PFSK-1 (cell line): ENCODE measurements around the gene CCDC110. TPM values are rescaled to one million over a fixed set of nuclear protein-coding genes. Genes with fewer than 3 reads are reported as not detected.
A peak's percentile ranks its signal among the peaks of the same experiment; 100 is the strongest.

Experiments
- FOXP2 ChIP-seq: optimal IDR thresholded peaks from 2 replicates; pipeline ENCODE3; 2011; ENCODE audit warnings: borderline replicate concordance, control low read depth, inconsistent platforms; ENCODE audit not compliant: insufficient read depth; ENCODE audit errors: extremely low read length, extremely low read depth
- POLR2AphosphoS5 ChIP-seq: IDR thresholded peaks from 2 replicates; pipeline ENCODE4 v1.6.1; 2012; ENCODE audit warnings: low read depth, mild to moderate bottlenecking, control low read depth, low read length, moderate library complexity
- SIN3A ChIP-seq: IDR thresholded peaks from 2 replicates; pipeline ENCODE4 v1.6.1; 2012; ENCODE audit warnings: mild to moderate bottlenecking, low read length, moderate library complexity, borderline replicate concordance; ENCODE audit not compliant: insufficient read depth
- TAF1 ChIP-seq: IDR thresholded peaks from 2 replicates; pipeline ENCODE4 v1.6.1; 2012; ENCODE audit warnings: low read length, control low read depth, borderline replicate concordance; ENCODE audit not compliant: insufficient read depth
- polyA plus RNA-seq: library from polyadenylated mRNA; unstranded; fragments of >200 nt; gene quantifications from one replicate; pipeline ENCODE4 v1.2.1, GENCODE V29; 2012; ENCODE audit warnings: low read depth, missing spikeins; ENCODE audit not compliant: insufficient read length
- TF ChIP-seq, protein P1 (sequence below), 2 experiments: IDR thresholded peaks; 2 replicates each; pipeline versions ENCODE4 v1.6.1 to v1.8.0; 2011 to 2012; ENCODE audit warnings: low read depth in 2 of 2, low read length in 2 of 2, control low read depth in 1 of 2, inconsistent platforms in 1 of 2, mild to moderate bottlenecking in 1 of 2, moderate library complexity in 1 of 2; ENCODE audit not compliant: insufficient read depth in 1 of 2

Gene CCDC110
- polyA plus RNA-seq = not detected

DNA sequence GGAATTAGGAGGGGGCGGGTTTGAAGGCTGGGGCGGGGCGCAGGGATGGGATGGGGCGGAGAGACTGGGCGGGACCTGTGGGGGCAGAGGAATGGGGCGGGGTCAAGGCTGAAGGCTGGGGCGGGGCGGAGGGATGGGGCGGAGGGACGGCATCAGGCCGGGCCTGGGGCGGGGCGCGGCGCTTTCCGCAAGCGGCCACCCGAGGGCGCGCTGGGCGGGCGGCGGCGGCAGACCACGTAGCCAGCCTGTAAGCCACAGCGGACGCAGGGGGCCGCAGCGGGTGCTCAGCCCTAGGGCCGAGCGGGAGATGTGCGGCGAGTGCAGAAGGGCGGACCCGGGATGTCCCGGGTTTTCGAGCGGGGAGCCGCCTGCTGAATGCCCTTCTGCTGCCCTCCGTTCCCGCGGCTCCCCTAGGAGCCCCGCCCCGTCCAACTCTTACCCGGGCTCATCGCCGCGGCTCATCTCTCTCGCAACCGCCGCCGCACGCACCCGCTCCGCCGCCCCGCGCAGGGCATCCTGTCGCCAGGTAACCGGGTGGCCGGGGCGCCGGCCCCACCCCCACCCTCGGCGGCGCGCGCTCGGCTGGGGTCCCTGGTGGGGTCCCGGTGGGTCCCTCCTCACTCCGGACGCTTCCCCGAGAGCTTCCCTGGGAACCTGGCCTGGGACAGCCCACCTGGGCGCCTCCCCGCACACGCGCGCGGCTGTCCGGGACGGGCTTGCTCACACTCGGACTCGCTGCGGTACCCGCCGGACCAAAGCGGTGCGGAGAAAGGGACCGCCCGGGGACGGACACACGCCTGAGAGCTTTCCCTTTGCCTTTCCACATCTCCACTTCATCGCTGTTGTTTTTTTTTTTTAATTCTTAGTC is at the start of gene CCDC110:
Gene CCDC110, minus strand, starts transcription at position 499 of the 868 bp plus-strand sequence. Its CDS starts 50 bp downstream, at position 449.
- TF ChIP-seq FOXP2 = peak; percentile 19
- no peak for TF ChIP-seq SIN3A

DNA sequence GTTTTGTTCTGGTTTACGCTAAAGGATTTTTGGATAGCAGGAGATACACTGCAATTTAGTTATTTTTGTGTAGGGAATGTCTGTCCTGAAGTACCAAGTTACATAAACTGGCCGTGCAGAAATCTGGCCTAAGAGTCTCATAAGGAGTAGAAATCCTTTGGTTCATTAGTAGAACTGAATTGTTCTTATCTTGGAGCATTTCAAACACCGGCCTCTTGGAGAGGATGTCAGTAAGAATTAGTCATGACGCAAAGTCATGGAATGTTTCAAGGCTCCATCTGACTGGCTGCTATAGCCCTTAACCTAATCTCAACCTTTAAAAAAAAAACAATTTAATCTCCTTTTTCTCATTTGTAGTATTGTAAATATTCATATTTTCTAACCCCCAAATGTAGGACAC is 48.6 kb upstream of the CCDC110 start:
- TF ChIP-seq FOXP2 (no peak), POLR2AphosphoS5 (no peak), SIN3A (no peak), TAF1 (no peak)
- TF ChIP-seq, protein P1, sequence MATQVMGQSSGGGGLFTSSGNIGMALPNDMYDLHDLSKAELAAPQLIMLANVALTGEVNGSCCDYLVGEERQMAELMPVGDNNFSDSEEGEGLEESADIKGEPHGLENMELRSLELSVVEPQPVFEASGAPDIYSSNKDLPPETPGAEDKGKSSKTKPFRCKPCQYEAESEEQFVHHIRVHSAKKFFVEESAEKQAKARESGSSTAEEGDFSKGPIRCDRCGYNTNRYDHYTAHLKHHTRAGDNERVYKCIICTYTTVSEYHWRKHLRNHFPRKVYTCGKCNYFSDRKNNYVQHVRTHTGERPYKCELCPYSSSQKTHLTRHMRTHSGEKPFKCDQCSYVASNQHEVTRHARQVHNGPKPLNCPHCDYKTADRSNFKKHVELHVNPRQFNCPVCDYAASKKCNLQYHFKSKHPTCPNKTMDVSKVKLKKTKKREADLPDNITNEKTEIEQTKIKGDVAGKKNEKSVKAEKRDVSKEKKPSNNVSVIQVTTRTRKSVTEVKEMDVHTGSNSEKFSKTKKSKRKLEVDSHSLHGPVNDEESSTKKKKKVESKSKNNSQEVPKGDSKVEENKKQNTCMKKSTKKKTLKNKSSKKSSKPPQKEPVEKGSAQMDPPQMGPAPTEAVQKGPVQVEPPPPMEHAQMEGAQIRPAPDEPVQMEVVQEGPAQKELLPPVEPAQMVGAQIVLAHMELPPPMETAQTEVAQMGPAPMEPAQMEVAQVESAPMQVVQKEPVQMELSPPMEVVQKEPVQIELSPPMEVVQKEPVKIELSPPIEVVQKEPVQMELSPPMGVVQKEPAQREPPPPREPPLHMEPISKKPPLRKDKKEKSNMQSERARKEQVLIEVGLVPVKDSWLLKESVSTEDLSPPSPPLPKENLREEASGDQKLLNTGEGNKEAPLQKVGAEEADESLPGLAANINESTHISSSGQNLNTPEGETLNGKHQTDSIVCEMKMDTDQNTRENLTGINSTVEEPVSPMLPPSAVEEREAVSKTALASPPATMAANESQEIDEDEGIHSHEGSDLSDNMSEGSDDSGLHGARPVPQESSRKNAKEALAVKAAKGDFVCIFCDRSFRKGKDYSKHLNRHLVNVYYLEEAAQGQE (IDR thresholded peaks at IDR 0.05; ENCODE audit: insufficient read depth in 1 of 2, low read depth in 2 of 2, low read length in 2 of 2) = no peak

DNA sequence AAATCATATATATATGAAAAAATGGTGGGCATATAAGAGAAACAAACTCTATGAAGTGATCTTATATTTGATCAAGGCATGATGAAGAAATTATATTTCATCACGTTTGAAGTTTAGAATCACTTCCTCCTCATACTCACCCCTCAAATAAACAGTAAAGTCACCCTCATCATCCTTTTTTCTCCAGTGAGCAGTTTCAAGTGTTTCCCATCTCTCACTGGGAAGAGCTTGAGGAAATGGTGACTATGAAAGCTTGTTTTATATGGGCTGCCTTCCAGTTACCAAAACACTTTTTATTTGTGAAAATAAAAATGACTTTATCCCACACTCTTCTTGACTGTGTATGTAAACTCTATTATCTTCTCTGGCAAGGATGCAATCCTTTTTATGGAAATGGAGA is 47.0 kb upstream of the CCDC110 start:
- no peak for TF ChIP-seq POLR2AphosphoS5
- TF ChIP-seq SIN3A = no peak
- TF ChIP-seq FOXP2 = no peak
- no peak for TF ChIP-seq TAF1
- TF ChIP-seq, protein P1 (IDR thresholded peaks at IDR 0.05; ENCODE audit: insufficient read depth in 1 of 2, low read depth in 2 of 2, low read length in 2 of 2) = no peak

DNA sequence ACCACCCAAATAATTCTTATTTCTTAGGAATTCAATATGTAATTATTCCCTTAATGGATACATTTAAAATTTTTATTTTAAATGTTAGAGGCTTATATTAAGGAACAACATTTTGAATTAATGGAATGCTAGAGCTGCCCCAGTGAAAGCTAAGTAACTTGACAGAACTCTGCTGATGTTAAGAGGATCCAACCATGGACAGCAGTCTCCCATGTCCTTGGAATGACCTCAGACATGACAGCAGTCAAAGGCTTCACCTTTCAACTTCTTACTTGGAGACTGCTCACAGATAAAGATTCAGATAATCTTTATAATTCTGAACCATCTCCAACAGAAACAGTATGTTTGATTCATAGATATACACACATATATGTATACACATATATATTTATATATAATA is 46.5 kb upstream of the CCDC110 start:
- TF ChIP-seq POLR2AphosphoS5 = no peak
- TF ChIP-seq, protein P1 (IDR thresholded peaks at IDR 0.05; ENCODE audit: insufficient read depth in 1 of 2, low read depth in 2 of 2, low read length in 2 of 2) = peak in 1 of 2 experiments; percentile 65; a peak in 2 of 4 replicates

DNA sequence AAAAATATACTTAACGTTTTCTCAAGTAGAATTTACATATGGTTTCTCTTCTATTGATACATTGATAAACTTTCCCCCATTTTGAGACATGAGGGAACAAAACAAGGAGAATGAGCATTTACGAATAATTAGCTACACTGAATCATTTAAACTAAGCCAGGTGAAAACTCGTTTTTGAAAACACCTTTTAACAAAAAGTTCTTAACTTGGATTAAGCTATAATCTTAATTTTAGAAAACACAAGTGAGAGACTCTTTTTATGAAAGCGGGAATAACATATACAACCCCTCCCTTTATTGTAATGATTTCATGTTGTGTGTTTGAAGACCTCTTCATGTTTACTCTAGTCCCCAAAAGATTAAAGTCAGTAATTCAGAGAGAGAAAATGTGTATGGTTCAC is 43.7 kb upstream of the CCDC110 start:
- TF ChIP-seq SIN3A = no peak
- TF ChIP-seq POLR2AphosphoS5 = no peak
- TF ChIP-seq FOXP2 = no peak
- no peak for TF ChIP-seq TAF1
- TF ChIP-seq, protein P1 (IDR thresholded peaks at IDR 0.05; ENCODE audit: insufficient read depth in 1 of 2, low read depth in 2 of 2, low read length in 2 of 2) = no peak
